GM13976 (cell line): ENCODE data around the gene KRTAP15-1.

Experiments
- DNase-seq: peaks from one replicate; pipeline ENCODE4 v3.0.0; 2012; ENCODE audit warnings: low spot score
- in situ Hi-C: fragments of 300-500 bp; cut with MboI; formaldehyde crosslinking; loops from one replicate; pipeline ENCODE4 v1.12.0; 2022; ENCODE audit warnings: low sequenced_read_pairs, mixed read lengths, inconsistent platforms; ENCODE audit not compliant: unreplicated experiment
- TF ChIP-seq, protein P1 (sequence below): IDR thresholded peaks from 2 replicates; pipeline ENCODE4 v1.5.1; 2012; ENCODE audit warnings: borderline replicate concordance, mild to moderate bottlenecking; ENCODE audit not compliant: insufficient read depth; ENCODE audit errors: extremely low read depth, missing control alignments, control extremely low read depth

The KRTAP15-1 gene

DNA sequence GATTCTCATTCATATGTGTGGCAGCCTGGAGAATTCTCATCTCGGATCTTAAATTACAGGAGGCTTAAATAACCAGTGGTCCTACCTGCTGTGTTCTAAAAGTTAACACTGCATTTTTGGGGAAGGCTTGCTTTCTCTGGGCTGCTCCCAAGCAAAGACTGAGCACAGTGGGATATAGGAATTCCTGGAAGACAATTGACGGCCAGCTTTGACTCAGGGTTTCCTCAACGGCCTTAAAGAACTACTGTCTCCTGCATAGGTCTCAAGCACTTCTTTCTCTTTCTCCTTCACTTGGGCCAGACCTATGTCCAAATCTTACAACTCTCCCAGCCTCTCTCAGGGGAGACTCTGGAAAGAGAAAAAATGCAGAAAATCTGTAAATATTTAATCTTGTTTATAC is 13.3 kb upstream of the KRTAP15-1 start:
- in situ Hi-C loops, result loop anchor here (25.0 kb wide), 1 partner anchor 111 kb away; the partner anchor contains the start of gene KRTAP19-6
- no peak for DNase-seq
- TF ChIP-seq, protein P1, sequence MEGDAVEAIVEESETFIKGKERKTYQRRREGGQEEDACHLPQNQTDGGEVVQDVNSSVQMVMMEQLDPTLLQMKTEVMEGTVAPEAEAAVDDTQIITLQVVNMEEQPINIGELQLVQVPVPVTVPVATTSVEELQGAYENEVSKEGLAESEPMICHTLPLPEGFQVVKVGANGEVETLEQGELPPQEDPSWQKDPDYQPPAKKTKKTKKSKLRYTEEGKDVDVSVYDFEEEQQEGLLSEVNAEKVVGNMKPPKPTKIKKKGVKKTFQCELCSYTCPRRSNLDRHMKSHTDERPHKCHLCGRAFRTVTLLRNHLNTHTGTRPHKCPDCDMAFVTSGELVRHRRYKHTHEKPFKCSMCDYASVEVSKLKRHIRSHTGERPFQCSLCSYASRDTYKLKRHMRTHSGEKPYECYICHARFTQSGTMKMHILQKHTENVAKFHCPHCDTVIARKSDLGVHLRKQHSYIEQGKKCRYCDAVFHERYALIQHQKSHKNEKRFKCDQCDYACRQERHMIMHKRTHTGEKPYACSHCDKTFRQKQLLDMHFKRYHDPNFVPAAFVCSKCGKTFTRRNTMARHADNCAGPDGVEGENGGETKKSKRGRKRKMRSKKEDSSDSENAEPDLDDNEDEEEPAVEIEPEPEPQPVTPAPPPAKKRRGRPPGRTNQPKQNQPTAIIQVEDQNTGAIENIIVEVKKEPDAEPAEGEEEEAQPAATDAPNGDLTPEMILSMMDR, result no peak

GRCh38 chr21:30430170-30430655 is 9.9 kb upstream of the KRTAP15-1 start, which contains the start of gene KRTAP13-4:
TSS of gene KRTAP13-4 (plus strand) at chr21:30430220. CDS start at chr21:30430276, 56 bp downstream.
- TF ChIP-seq, protein P1, result no peak
- in situ Hi-C loops, result loop anchor here (25.0 kb wide), 1 partner anchor 107 kb away; the partner anchor contains the start of gene KRTAP19-6
- no peak for DNase-seq

GRCh38 chr21:30434033-30434631 is 5.9 kb upstream of the KRTAP15-1 start:
- TF ChIP-seq, protein P1, result no peak
- no peak for DNase-seq

DNA sequence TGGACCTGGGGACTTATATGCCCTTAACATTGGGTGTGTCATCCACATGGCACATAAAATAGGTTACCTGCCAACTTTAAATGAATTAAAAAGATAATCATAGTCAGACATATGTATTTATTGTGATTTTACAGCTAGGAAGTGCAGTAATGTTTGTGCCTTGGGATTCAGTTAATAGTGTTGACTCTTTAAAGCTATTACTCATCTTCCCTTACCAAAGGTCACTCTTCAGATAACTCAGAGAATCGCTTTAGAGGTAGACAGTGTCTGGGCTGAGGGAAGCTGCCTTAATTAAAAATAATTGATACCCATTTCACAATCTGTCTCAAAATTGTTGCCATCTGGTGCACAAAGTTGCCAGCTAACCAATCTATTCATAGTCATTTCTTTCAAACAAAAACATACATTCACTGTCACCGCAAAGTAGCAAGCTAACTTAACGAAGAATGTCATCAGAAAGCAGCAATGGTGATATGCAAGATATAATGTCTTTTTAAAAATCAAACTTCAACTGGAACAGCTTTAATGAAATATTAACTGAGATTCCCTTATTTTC is 3.0 kb upstream of the KRTAP15-1 start:
- in situ Hi-C loops, result loop anchor here (25.0 kb wide), 1 partner anchor 100 kb away; the partner anchor contains the start of gene KRTAP19-6
- TF ChIP-seq, protein P1, result no peak
- no peak for DNase-seq

More at GRCh38 chr21:30434033-30434631, 5.9 kb upstream of the KRTAP15-1 start:
- in situ Hi-C loops, result loop anchor here (25.0 kb wide), 1 partner anchor 103 kb away; the partner anchor contains the start of gene KRTAP19-6

GRCh38 chr21:30443226-30443625 is 3.2 kb downstream of the KRTAP15-1 start:
- in situ Hi-C loops, result loop anchor here (25.0 kb wide), 1 partner anchor 94 kb away; the partner anchor contains the start of gene KRTAP19-6
- TF ChIP-seq, protein P1, result no peak
- no peak for DNase-seq

GRCh38 chr21:30444204-30444603 is 4.1 kb downstream of the KRTAP15-1 start:
- TF ChIP-seq, protein P1, result no peak
- DNase-seq, result no peak
- in situ Hi-C loops, result loop anchor here (25.0 kb wide), 1 partner anchor 93 kb away; the partner anchor contains the start of gene KRTAP19-6
